D341Med (cell line): ENCODE measurements around the gene KATNAL1.
"Not testable (repeated sequence)": the region's sequence is repeated elsewhere in the genome, so short reads cannot be mapped to it uniquely, and the experiment has no call there.

Experiments
- DNase-seq: peaks from one replicate; pipeline ENCODE4 v3.0.0; 2012; ENCODE audit warnings: low spot score

The KATNAL1 gene

GRCh38 chr13:30292325-30292724 lies 15.0 kb downstream of the KATNAL1 start:
- DNase-seq = no peak

GRCh38 chr13:30290812-30291436 lies 16.4 kb downstream of the KATNAL1 start:
- no peak for DNase-seq

- no peak for DNase-seq
Measured at GRCh38 chr13:30289533-30289932, 17.8 kb downstream of the KATNAL1 start.

DNA sequence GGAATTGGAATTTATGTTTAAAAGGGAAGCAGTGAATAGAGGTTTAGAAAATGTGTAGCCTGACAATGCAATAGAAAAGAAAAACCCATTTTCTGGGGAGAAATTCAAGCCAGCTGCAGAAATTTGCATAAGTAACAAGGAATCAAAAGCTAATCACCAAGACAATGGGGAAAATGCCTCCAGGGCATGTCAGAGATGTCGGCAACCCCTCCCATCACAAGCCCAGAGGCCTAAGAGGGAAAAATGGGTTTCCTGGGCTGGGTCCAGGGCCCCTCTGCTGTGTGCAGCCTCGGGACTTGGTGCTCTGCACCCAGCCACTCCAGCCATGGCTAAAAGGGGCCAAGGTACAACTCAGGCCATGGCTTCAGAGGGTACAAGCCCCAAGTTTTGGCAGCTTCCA lies 21.3 kb downstream of the KATNAL1 start:
- not testable (repeated sequence) for DNase-seq

DNA sequence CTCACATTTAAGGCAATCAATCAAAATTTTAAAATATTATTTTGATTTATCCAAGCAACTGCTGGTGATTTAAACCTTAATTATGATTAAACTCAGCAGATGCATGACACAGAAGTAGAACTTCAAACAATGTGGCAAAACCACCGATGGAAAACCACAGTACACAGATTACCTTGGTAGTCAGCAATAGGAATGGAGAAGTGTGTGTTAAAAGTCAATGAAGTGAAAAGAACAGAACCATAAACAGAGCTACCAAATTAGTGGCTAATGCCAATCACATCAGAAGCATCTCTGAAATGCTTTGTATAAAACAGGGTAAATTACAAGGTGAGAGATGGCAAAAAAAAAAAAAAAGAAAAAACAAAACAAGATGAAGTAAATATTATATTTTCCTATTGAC lies 31.2 kb downstream of the KATNAL1 start:
- no peak for DNase-seq

- DNase-seq = no peak
Measured at GRCh38 chr13:30274083-30274482, 33.3 kb downstream of the KATNAL1 start.

GRCh38 chr13:30270035-30270434 lies 37.3 kb downstream of the KATNAL1 start:
- not testable (repeated sequence) for DNase-seq

DNA sequence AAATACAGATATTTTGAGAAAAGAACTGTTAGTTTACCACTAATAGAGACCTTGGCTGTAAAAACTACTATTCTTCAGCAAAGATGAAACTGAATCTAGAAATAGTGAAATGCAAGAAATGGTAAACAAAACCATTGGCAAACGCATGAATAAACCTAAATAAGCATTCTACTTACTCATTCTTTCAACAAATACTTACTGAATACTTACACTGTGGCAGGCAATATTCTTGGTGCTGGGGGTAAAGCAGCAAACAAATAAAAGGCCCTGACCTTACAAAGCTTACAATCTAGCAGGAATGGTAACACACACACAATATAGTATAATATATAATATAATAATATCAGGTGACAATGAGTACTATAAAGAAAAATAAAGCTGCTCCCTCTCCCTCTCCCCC lies 38.7 kb downstream of the KATNAL1 start:
- DNase-seq = no peak

DNA sequence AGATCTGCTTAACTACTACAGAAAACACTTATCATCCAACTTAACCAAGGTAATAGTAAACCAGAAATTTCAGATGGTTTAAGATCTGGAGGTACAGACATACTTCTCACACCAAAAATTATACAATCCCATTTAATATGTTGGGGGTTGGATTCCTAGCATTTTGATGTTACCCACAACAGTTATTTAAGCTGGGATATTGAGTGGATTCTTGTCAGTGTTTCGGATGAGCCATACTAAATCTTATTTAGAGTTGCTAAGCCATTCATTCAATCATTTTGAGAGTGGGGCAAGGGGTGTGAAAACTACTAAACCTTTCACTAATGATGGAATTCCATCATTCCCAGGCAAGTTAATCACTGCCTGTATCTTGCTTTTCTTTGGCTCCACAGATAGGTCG lies 40.6 kb downstream of the KATNAL1 start:
- DNase-seq = no peak

DNA sequence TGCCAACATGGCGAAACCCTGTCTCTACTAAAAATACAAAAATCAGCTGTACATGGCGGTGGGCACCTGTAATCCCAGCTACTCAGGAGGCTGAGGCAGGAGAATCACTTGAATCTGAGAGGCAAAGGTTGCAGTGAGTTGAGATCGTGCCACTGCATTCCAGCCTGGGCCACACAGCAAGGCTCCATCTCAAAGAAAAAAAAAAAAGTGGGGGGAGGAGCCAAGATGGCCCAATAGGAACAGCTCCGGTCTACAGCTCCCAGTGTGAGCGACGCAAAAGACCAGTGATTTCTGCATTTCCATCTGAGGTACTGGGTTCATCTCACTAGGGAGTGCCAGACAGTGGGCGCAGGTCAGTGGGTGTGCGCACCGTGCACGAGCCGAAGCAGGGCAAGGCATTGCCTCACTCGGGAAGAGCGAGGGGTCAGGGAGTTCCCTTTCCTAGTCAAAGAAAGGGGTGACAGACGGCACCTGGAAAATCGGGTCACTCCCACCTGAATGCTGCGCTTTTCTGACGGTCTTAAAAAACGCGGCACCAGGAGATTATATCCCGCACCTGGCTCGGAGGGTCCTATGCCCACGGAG lies 48.1 kb downstream of the KATNAL1 start:
- DNase-seq = not testable (repeated sequence)

DNA sequence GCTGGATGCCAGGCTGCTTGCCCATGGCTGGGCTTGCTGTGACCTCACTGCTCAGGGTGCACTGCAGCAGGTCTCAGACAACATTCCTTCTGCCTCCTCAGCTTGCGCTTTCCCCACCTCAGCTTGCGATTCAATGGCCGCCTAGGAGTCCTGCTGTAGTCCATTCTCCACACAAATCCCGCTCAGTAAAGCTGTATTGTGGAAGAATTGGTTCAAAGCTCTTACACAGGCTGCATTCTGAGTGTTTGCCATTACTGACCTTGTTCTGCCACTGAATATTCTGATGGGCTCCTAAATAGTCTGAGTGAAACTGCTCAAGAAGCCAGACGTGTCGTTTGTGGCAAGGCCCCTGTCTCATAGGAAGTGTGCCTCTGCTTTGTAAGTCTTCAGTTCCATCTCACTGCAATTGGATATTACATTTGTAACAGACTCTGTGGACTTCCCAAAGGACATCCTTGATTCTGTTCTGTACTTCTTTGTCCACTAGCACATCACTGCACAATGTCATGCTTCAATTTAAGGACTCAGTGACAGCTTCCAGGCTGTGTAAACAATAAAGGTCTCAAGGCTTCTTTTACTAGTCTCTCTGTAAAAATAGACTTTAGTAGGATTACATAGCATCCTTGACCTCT lies 49.8 kb downstream of the KATNAL1 start:
- no peak for DNase-seq

DNA sequence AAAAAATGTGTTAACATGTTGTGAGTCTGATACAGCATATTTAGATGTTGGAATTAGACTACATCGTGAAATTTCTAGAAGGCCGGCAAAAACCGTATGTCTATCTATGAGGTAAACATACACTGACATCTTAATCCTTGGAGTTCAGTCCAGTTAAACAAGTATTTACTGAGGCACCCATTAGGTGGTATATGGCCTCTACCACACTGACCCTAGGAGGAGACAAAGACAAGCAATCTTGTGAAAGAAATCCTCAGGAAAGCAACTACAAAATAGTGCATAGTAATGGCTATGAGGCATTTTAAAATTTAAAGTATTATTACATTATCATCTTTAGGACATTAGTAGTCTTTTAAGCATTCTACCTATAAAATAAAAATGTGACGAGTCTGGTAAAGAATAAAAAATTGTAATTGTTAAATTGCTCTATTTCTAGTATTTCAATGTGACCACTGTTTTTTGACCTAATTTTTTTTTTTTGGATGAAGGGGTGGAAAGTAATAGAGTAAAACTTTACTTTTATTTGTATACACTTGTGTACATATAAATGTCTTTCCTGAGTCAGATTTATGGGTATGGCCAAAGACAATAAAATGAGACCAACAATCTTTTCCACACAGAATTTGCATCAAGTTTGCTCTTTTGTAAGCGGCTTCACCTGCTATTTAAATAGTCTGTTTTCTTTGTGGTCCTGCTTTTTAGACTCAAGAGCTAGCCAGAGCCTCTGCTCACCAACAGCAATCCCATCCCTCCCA lies 50.5 kb downstream of the KATNAL1 start:
- DNase-seq = no peak

DNA sequence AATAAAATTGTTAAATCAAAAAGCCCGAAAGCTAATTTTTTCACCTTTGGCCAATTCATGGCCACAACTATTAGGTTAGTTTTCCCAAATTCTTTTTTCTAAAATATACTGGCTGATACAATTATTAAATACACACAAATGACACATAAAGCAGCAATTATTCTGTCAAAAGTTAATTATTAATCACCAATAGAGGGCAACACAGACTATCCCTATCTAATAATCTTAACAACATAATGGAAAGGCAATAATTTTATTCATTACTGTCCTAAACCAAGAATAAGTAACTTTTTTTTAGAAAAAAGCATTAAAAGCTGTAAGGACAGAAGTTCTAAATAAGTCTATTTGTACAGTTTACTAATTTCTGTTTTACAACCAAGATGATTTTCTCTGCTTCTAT lies 51.7 kb downstream of the KATNAL1 start:
- no peak for DNase-seq

GRCh38 chr13:30253830-30254229 lies 53.5 kb downstream of the KATNAL1 start:
- DNase-seq = no peak

GRCh38 chr13:30247406-30247805 lies 59.9 kb downstream of the KATNAL1 start:
- no peak for DNase-seq

- DNase-seq = no peak
Measured at GRCh38 chr13:30241532-30241931, 65.8 kb downstream of the KATNAL1 start.

GRCh38 chr13:30240608-30241007 lies 66.7 kb downstream of the KATNAL1 start:
- DNase-seq = no peak

DNA sequence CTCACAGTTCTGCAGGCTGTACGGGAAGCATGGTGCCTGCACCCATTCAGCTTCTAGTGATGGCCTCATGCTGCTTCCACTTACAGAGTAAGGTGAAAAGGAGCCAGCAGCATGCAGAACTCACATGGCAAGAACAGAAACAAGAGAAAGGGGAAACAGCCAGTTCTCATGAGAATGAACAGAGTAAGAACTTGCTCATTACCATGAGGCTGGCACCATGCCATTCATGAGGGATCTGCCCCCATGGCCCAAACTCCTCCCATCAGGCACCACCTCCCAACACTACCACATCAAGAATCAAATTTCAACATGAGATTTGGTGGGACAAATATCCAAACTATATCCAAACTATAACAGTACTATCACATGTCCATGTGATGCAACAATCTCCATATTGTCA lies 72.1 kb downstream of the KATNAL1 start:
- no peak for DNase-seq

GRCh38 chr13:30234619-30235162 lies 72.7 kb downstream of the KATNAL1 start:
- DNase-seq = no peak

DNA sequence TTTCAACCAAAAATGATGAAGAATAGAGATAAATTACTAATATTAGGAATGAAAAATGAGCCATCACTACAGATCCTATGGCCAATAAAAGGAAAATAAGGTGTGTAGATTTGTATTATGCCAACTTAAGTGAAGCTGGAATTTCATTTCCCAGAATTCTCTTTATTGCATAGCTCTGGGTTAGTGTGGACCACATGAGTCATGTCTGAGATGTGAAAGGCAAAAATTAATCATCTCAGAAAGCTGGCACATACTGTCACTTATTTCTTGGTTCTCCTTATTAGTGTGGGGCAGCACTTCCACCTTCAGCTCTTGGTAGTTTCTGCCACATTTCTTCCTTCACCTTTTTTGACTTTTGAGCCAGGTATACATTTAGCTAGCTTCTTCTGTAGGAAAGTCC lies 82.6 kb downstream of the KATNAL1 start:
- DNase-seq = no peak

DNA sequence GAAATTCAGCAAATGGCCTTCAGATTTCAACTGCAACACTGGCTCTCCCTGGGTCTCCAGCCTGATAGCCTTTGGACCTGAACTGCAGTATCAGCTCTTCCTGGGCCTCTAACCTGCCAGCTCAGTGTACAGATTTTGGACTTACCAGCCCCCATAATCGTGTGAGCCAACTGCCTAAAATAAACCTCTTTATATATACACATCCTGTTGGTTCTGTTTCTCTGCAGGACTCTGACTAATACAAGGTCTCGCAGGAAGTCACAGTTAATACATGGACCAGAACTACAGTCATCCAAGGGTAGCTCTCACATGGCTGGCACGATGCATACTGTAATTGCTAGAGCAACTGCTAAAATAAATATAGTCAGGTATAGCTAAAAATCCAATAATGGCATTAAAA lies 85.1 kb downstream of the KATNAL1 start:
- no peak for DNase-seq

DNA sequence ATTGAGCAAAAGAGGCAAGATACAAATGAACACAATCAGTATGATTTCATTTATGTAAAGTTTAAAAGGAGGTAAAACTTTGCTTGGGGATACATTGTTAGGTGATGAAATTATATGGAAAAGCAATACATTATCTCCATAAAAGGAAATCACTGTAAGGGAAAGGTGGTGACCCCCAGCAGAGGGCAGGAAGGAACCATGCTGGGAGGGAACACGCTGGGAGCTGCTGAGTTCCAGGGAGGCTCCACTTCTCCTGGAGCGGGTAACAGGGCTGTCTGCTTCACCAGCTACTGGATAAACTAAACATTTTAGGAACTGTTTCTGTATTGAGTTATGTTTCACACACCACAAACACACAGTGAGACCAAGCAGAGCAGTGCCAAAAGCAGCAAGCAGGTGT lies 91.2 kb downstream of the KATNAL1 start:
- no peak for DNase-seq

DNA sequence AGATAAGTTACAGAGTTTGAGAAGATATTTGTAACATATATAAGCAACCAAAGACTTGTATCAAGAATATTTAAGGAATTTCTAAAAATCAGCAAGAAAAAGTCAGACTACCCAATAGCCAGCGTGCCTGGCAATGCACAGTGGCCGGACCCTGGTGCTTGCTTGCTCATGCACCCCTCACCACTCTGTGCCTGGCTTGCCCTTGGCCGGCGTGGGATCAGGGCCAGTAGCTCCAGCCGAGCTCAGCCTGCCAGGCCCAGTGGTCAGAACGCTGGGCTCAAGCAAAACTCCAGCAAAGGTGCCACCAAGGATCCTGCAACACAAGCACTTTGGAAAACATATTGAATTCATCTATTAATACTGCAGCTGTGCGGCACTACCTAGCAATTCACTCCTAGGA lies 95.1 kb downstream of the KATNAL1 start:
- DNase-seq = no peak
